ENCODE results near the gene ASB18. TPM values are rescaled to one million over a fixed set of nuclear protein-coding genes. Genes with fewer than 3 reads are reported as not detected.

The ASB18 gene
- total and polyA plus RNA-seq, 2 of the 13 experiments (the other 11 are each of a cell fraction or from before 2014, with no cell fraction given) = not detected

GRCh38 chr2:236209996-236210395, 54.2 kb downstream of the ASB18 start:
- intact Hi-C loops (cut with micrococcal nuclease; ENCODE audit: unreplicated experiment) (no loop called here), in situ Hi-C loops (cut with HindIII; ENCODE audit: extremely low pct_ligation_motif_present, low pct_unique_long_range_greater_than_20kb) (no loop called here)
- 27% methylated on average over 5 of the region's 5 CpGs for WGBS (ENCODE audit: low lambda C conversion rate)
- Histone ChIP-seq H3K9ac (ENCODE audit: insufficient read depth, low read depth, low read length) (no peak overlapping the region), H3K27ac (ENCODE audit: extremely low read length, insufficient read depth, low read length) (no peak overlapping the region), H3K36me3 (replicated peaks in 1 of 2; ENCODE audit: control insufficient read depth in 1 of 2, insufficient read depth in 2 of 2, low read length in 2 of 2) (no peaks in the 10 kb centered on the region), H3K27me3 (ENCODE audit: control insufficient read depth in 1 of 2, insufficient read depth in 2 of 2, low read length in 2 of 2) (peaks cover 0 to 72% of the 10 kb centered on the region in 2 experiments; a peak in 4 of 5 replicates), H3K4me1 (ENCODE audit: insufficient read depth, low read length) (no peaks in the 10 kb centered on the region), H3K4me3 (replicated peaks in 1 of 3; ENCODE audit: insufficient read depth in 1 of 3, low read depth in 2 of 3, low read length in 3 of 3) (no peak overlapping the region), H4K20me1 (ENCODE audit: insufficient read depth, low read length) (no peaks in the 10 kb centered on the region), H2AFZ (ENCODE audit: low read length) (no peak overlapping the region), H3K4me2 (ENCODE audit: low read depth, low read length) (no peak overlapping the region), H3K9me3 (ENCODE audit: low read length) (no peaks in the 10 kb centered on the region), H3K79me2 (ENCODE audit: insufficient read depth, low read length) (no peaks in the 10 kb centered on the region)
- ChIA-PET CTCF (ENCODE audit: low intra/inter-chr PET ratio, low total read pairs) (no interaction called here), POLR2A (no interaction called here)
- no peak for TF ChIP-seq ELF4 (CRISPR knock-in tag; IDR thresholded peaks at IDR 0.05; ENCODE audit: borderline replicate concordance)
- TF ChIP-seq ZNF513 (CRISPR knock-in tag; conservative IDR thresholded peaks at IDR 0.05) = no peak
- TF ChIP-seq NCOR1 (IDR thresholded peaks at IDR 0.05; ENCODE audit: borderline replicate concordance, low read length) = no peak
- no peak for TF ChIP-seq NR1H2 (CRISPR knock-in tag; IDR thresholded peaks at IDR 0.05; ENCODE audit: borderline replicate concordance, low read depth)
- TF ChIP-seq TAF1 (CRISPR knock-in tag; IDR thresholded peaks at IDR 0.05) = no peak
- no peak for TF ChIP-seq SNRNP70 (IDR thresholded peaks at IDR 0.05; ENCODE audit: low read depth, low read length)
- TF ChIP-seq ZNF7 (CRISPR knock-in tag; IDR thresholded peaks at IDR 0.05) = no peak
- no peak for TF ChIP-seq GABPA (IDR thresholded peaks at IDR 0.05; ENCODE audit: low read depth, low read length)
- no peak for TF ChIP-seq GABPA (CRISPR knock-in tag; IDR thresholded peaks at IDR 0.05; ENCODE audit: low read depth)
- TF ChIP-seq ZNF230 (CRISPR knock-in tag; IDR thresholded peaks at IDR 0.05) = no peak
- TF ChIP-seq HMGXB4 (CRISPR knock-in tag; IDR thresholded peaks at IDR 0.05; ENCODE audit: borderline replicate concordance in 1 of 2, low read depth in 1 of 2) = no peak
- DNase-seq (ENCODE audit: low spot score) = no peak
- BruUV-seq (replicated peaks) = no TSS peak
- FAIRE-seq = no peak
- no peak; the same call in 2 of the 3 replicates for ATAC-seq
